Stomach (tissue), 4 donors: ENCODE measurements around the gene PRX.
"Not testable (repeated sequence)": the region's sequence is repeated elsewhere in the genome, so short reads cannot be mapped to it uniquely, and the experiment has no call there.

Experiments used
- CTCF ChIP-seq, 7 experiments: fragments of 450-650 bp in 4 of 7; fragments of 200-600 bp in 3 of 7; sonication (generic) in 3 of 7; IDR thresholded peaks; one replicate each; pipeline ENCODE4 v1.5.1; 2016 to 2019; ENCODE audit warnings: antibody characterized with exemption in 7 of 7, control low read depth in 2 of 7, mild to moderate bottlenecking in 1 of 7
- POLR2A ChIP-seq, 4 donors: fragments of 450-650 bp; IDR thresholded peaks; one replicate each; pipeline ENCODE4 v1.6.1; 2016; ENCODE audit warnings: antibody characterized with exemption in 4 of 4, control low read depth in 2 of 4, mild to moderate bottlenecking in 1 of 4, moderate library complexity in 1 of 4

GRCh38 chr19:40370253-40370652 lies 42.9 kb downstream of the PRX start:
- not testable (repeated sequence) for TF ChIP-seq POLR2A, CTCF (IDR thresholded peaks at IDR 0.05)
